Measurements from ENCODE around the gene RASSF9. TPM values are rescaled to one million over a fixed set of nuclear protein-coding genes. Genes with fewer than 3 reads are reported as not detected.

RASSF9 gene
- polyA plus RNA-seq, 1 donor: 16.8 TPM

Other genes starting within 250 kb of the RASSF9 start
- gene NTS, start 37.9 kb upstream of the RASSF9 start, polyA plus RNA-seq (ENCODE audit: insufficient read length): 4.1 TPM